Ishikawa (cell line): ENCODE measurements around the gene DNAJC17.

Experiments used
- CEBPB ChIP-seq: IDR thresholded peaks from 2 replicates; pipeline ENCODE4 v1.6.1; 2012
- CREB1 ChIP-seq: IDR thresholded peaks from 2 replicates; pipeline ENCODE4 v1.6.1; 2012; ENCODE audit warnings: low read depth
- EGR1 ChIP-seq: IDR thresholded peaks from 2 replicates; pipeline ENCODE4 v1.6.1; 2012
- EP300 ChIP-seq: IDR thresholded peaks from 2 replicates; pipeline ENCODE4 v1.6.1; 2012; ENCODE audit warnings: borderline replicate concordance
- FOXM1 ChIP-seq: IDR thresholded peaks from 2 replicates; pipeline ENCODE4 v1.6.1; 2012; ENCODE audit warnings: low read depth, borderline replicate concordance
- NFIC ChIP-seq: IDR thresholded peaks from 2 replicates; pipeline ENCODE4 v1.6.1; 2012
- RAD21 ChIP-seq: IDR thresholded peaks from 2 replicates; pipeline ENCODE4 v1.6.1; 2012; ENCODE audit warnings: low read depth
- TAF1 ChIP-seq: IDR thresholded peaks from 2 replicates; pipeline ENCODE4 v1.6.1; 2012; ENCODE audit warnings: low read depth, mild to moderate bottlenecking
- TCF12 ChIP-seq: IDR thresholded peaks from 2 replicates; pipeline ENCODE4 v1.6.1; 2012; ENCODE audit warnings: low read depth
- TEAD4 ChIP-seq: IDR thresholded peaks from 2 replicates; pipeline ENCODE4 v1.6.1; 2012
- YY1 ChIP-seq: IDR thresholded peaks from 2 replicates; pipeline ENCODE4 v1.6.1; 2012; ENCODE audit warnings: low read depth
- TF ChIP-seq, protein P1 (sequence below): IDR thresholded peaks from 2 replicates; pipeline ENCODE4 v1.6.1; 2012
- TF ChIP-seq, protein P2 (sequence below): IDR thresholded peaks from 2 replicates; pipeline ENCODE4 v1.6.1; 2012; ENCODE audit warnings: low read depth, mild to moderate bottlenecking
- TF ChIP-seq, protein P3 (sequence below): IDR thresholded peaks from 2 replicates; pipeline ENCODE4 v1.6.1; 2012

DNAJC17 gene

DNA sequence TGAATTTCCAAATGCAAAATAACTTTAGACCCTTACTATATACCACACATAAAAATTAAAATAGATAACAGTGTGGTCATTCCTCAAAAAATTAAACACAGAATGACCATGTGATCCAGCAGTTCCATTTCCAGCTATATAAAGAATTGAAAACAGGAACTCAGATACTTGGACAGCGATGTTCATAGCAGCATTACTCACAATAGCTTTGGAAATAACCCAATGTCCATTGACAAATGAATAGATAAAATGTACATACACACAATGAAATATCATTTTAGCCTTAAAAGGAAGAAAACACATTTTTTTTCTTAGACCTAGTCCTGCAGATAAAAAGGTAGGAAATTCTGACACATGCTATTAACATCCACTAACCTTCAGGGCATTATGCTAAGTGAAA is 85.6 kb downstream of the DNAJC17 start:
- TF ChIP-seq TCF12 (no peak), NFIC (no peak), TAF1 (no peak), CEBPB (no peak), TEAD4 (no peak), EGR1 (no peak), YY1 (no peak), CREB1 (no peak), EP300 (no peak), FOXM1 (no peak)
- TF ChIP-seq, protein P1, sequence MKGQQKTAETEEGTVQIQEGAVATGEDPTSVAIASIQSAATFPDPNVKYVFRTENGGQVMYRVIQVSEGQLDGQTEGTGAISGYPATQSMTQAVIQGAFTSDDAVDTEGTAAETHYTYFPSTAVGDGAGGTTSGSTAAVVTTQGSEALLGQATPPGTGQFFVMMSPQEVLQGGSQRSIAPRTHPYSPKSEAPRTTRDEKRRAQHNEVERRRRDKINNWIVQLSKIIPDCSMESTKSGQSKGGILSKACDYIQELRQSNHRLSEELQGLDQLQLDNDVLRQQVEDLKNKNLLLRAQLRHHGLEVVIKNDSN: no peak
- TF ChIP-seq, protein P2, sequence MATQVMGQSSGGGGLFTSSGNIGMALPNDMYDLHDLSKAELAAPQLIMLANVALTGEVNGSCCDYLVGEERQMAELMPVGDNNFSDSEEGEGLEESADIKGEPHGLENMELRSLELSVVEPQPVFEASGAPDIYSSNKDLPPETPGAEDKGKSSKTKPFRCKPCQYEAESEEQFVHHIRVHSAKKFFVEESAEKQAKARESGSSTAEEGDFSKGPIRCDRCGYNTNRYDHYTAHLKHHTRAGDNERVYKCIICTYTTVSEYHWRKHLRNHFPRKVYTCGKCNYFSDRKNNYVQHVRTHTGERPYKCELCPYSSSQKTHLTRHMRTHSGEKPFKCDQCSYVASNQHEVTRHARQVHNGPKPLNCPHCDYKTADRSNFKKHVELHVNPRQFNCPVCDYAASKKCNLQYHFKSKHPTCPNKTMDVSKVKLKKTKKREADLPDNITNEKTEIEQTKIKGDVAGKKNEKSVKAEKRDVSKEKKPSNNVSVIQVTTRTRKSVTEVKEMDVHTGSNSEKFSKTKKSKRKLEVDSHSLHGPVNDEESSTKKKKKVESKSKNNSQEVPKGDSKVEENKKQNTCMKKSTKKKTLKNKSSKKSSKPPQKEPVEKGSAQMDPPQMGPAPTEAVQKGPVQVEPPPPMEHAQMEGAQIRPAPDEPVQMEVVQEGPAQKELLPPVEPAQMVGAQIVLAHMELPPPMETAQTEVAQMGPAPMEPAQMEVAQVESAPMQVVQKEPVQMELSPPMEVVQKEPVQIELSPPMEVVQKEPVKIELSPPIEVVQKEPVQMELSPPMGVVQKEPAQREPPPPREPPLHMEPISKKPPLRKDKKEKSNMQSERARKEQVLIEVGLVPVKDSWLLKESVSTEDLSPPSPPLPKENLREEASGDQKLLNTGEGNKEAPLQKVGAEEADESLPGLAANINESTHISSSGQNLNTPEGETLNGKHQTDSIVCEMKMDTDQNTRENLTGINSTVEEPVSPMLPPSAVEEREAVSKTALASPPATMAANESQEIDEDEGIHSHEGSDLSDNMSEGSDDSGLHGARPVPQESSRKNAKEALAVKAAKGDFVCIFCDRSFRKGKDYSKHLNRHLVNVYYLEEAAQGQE: no peak
- TF ChIP-seq, protein P3, sequence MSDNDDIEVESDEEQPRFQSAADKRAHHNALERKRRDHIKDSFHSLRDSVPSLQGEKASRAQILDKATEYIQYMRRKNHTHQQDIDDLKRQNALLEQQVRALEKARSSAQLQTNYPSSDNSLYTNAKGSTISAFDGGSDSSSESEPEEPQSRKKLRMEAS: no peak

DNA sequence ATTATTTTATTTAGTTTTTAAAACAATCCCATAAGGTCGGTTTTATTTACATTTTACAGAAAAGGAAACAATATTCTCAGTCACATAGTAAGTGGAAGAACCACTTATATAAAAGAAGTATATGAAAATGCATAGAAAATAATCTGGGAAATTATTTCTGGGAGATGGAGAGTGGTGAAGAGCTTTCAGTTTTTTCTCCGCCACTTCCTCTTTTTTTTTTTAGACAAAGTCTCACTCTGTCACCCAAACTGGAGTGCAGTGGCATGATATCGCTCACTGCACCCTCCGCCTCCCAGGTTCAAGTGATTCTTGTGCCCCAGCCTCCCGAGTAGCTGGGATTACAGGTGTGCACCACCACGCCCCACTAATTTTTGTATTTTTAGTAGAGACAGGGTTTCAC is 91.1 kb downstream of the DNAJC17 start:
- TF ChIP-seq CEBPB (no peak), FOXM1 (no peak), EP300 (no peak), RAD21 (no peak), TCF12 (no peak)
- TF ChIP-seq, protein P2: no peak
- TF ChIP-seq, protein P3: no peak
